ENCODE data around the gene EIF4G2. TPM values are rescaled to one million over a fixed set of nuclear protein-coding genes. Genes with fewer than 3 reads are reported as not detected.
A peak's percentile ranks its signal among the peaks of the same experiment; 100 is the strongest.
"Not testable (repeated sequence)": the region's sequence is repeated elsewhere in the genome, so short reads cannot be mapped to it uniquely, and the experiment has no call there.

EIF4G2 gene
- 812 and 943 TPM in 2 replicates for total RNA-seq (2014; rRNA removed; shearing (Covaris generic))

DNA sequence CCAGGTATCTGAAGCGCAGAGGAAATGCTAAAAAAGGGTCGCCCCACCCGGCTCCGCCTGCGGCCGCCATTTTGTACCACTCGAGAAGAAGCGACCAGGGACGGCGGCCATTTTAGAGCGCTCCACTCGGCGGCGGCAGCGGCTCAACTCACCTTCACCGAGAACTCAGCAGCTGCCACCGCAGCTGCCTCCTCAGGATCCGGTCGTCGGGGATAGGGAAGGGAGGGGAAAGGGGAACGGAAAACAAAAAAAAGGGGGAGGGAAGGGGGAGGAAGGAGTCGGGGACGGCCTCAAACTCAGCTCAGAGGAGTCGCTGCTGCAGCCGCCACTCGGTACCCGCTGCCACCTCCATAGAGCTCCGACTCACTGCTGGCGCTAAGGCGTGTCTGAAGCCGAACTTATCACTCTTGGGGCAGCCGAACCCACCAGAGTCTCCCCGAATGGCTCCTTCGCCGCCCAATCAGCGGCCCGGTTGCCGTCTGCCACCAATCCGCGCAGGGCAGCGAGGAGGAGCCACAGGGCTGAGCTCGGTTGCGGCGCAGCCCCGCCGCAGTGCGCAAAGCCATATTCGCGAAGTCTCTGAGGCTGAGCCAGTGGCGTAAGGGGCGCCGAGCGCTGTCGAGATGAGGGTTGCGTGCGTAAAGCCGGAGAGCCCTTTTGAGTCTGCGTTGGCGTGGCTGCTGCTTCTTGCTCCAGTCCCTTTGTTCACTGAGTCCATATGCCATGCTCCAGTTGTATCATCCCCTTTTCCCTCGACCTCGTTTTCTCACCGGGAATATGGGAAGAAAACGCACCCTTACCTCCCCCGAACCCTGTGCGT lies at the start of gene EIF4G2:
Gene EIF4G2, minus strand, starts transcription at position 374 of the 820 bp plus-strand sequence.
- DNase-seq (ENCODE audit: low read depth): peak; percentile 99

DNA sequence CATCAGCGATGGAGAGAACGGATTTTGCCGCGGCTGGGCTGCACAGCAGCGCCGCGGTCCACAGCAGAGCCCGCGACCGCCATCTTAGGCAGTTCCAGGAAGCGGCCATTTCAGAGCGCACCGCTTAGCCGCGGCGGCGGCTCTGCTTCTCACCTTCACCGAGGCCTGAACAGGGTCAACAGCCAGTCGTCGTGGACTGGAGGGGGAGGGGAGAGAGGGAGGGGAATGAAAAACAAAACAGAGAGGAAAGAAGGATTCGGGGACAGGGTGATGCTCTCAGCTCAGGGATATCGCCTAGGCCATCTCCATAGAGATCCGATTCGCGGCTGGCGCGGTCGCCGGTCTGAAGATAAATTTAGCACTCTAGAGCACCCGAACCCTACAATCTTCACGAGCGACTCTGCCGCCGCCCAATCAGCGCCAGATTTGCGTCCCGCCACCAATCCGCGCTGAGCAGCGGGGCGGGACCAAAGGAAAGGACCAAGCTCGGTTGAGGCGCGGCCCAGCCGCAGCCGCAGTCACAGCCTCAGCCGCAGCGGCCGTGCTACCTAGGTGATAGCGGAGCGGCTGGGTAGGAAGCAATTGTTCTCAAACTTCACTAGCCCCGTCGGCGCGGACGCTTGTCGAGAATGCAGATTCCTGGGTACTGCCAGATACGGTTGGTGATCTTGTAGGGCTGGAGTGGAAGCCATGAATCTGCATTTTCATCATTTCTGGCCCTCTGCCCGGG lies 49.1 kb upstream of the EIF4G2 start, which contains the start of gene ZBED5:
Gene ZBED5, minus strand, starts transcription at position 345 of the 730 bp plus-strand sequence. CDS start 3,108 bp downstream, outside the sequence.
- DNase-seq (ENCODE audit: low read depth): peak; percentile 98

DNA sequence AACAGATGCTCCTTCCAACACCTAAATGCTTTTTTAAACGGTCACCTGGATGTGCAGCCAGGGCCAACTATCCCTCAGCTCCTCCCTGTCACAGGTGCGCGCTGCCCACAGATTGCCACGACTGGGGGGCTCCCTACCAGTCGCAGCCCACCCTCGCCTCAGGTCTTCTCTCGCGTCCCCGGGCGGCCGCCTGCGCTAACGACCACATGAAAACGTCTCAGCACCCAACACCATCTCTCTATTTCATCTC lies 48.7 kb upstream of the EIF4G2 start:
- DNase-seq (ENCODE audit: low read depth): no peak

DNA sequence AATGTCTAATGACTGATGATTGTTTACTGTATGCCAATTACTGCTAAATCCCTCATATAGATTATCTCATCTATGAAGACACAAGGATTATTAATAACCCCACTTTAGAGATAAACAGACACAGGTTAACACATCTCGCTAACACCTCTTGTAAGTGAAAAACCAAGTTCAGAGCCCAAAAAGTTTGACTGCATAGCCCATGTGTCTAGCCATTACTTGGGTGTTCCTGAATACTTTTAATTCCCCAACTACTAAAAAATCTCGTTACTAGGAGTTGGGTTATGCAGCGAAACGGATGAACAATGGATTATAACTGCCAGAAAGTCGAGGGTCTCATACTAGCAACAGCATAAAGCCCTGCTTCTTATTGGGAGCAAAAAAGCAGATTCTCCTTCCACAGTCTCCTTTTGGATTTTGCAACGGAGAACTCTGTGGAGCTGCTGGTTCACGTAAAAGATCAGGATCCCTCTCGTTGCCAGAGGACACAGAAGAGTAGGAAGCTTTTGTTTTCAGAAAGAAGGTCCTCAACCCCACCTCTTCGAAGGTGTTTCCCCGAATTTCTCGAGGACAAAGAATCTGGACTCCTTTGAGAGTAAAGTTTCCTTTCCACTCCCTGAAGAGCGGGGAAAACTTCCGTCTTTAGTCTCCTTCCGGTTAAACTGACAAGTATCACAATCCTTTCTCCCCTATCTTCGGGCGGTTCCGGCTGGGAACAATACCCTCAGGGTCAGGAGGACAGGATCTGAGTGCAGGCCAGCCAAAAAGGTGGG lies 48.1 kb upstream of the EIF4G2 start:
- DNase-seq (ENCODE audit: low read depth): peak; percentile 54

DNA sequence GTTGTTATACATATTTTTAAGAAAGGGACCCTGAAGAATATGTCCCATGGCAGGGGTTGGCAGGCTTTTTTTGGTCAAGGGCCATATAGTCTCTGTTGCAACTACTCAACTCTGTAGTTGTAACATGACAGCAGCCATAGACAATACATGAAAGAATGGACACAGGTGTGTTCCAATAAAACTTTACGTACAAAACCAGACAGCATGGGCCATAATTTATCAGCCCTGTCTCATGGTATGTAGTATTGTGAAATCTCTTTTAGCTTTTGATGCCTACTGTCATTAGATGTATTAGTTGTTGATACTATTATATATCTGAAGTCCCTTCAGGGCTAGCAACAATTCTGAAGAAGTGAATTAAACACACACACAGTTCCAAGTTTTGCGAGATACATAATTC lies 46.6 kb upstream of the EIF4G2 start:
- DNase-seq (ENCODE audit: low read depth): no peak

DNA sequence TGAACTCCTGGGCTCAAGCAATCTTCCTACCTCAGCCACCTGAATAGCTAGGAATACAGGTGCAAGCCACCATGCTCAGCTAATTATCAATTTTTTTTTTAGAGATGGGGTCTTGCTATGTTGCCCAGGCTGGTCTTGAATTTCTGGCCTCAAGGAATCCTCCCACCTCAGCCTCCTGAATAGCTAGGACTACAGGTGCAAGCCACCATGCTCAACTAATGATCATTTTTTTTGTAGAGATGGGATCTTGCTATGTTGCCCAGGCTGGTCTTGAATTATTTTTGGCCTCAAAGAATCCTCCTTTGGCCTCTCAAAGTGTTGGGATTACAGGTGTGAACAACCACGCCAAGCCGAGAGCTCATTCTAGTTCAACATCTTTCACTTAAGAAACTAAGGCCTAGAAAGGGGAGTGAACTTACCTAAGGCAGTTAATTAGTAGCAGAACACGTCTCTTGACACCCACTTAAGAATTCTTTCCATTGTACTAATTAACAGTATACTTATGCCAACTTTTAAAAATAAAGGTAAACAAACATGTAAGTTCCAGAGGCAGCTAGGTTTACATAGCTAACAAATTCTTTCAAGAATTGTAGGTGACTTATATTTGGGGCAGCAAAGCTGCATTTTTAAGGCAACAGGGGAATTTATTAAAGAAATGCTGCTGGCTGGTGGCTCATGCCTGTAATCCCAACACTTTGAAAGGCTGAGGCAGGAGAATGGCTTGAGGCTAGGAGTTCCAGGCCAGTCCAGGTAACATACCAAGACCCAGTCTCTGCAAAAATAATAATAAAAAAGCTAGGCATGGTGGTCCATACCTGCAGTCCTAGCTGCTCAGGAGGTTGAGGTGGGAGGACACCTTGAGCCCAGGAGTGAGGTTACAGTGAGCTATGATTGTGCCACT lies 39.5 kb upstream of the EIF4G2 start:
- no peak for DNase-seq (ENCODE audit: low read depth)

DNA sequence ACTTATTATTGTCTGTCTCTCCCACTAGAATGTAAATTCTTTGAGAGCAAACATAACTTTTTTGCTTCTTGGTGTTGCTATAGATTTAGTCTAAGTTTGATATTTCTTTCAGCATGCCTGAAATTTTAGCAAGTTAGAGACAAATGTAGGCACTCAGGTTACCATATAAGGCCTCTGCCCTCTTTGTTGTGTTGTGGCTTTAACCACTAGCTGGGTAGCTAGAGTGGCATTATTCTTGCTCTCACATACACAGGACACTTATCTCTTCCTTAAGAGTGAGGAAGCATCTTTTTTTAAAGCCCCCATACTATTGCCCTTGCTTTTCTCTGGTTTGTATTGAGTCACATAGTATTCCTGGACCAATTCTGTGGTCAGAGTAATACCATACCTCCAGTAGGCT lies 37.9 kb upstream of the EIF4G2 start:
- DNase-seq (ENCODE audit: low read depth): no peak

DNA sequence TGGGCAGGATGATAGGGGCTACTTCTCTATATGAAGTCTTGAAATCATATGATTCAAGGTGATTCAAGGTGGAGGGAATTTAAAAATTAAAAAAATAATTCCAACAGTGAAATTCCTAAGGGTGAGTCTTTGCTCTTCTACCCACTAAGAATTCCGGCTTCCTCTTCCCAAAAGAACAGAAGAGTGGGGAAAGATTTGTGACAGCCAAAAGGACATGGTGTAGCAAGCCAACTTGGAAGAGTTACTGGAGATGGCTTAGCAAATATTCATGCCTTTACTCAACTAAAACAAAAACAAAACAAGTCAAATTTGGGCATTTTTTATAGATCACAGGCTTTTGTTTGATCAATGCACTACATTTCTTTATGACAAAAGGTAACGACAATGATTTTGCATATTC lies 36.9 kb upstream of the EIF4G2 start:
- no peak for DNase-seq (ENCODE audit: low read depth)

DNA sequence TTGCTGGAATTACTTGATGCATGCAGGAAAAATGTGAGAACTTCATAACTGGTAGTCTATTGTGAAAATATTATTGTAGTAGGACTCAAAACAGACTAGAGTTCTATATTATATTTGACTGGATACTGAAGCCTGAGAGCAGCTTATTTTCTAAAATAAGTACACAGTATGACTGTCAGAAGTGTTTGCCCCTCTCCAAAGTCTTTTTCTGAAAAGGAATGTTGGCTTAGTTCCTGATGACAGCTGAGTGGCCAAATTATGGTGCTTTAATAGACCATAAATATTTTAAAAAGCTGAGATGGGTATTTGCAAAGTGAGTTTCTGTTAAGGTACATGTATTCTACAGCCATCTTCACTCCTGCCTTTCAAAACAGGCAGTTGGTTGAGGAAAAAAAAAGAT lies 36.1 kb upstream of the EIF4G2 start:
- DNase-seq (ENCODE audit: low read depth): no peak

DNA sequence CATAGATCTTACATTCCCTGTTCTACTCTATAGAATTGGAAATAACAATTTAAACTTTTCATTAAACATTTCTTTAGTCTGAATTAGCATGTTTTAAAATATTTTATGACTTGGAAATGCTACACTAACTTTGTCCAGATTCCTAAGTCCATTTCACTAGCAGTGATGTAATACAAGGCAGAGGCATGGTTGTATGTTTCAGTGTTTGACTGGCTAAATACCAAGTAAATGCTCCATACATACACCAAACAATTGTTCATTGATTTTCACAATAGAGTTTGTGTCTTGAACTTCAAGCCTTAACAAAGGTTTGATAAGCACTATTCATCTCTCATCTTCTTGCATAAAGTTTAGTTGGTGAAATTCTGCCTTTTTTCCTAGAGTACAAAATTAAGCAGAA lies 35.6 kb upstream of the EIF4G2 start:
- DNase-seq (ENCODE audit: low read depth): no peak

DNA sequence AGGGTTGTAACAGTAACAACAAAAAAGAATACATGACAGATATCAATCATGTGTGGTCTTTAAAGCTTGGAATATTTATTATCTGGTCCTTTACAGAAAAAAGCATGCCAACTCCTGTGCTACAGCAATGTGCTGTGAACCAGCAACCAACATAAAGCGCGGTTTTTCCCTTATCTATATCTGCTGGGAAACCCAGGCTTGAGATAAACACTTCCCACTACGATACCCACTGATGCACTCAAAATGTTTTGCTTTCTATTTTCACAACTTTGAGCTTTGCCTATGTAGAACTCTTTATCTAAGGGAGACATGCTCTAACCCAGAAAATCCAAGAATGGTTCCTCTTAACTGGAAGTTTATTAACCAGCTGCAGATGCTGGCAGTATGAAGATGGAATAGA lies 30.2 kb upstream of the EIF4G2 start:
- no peak for DNase-seq (ENCODE audit: low read depth)

DNA sequence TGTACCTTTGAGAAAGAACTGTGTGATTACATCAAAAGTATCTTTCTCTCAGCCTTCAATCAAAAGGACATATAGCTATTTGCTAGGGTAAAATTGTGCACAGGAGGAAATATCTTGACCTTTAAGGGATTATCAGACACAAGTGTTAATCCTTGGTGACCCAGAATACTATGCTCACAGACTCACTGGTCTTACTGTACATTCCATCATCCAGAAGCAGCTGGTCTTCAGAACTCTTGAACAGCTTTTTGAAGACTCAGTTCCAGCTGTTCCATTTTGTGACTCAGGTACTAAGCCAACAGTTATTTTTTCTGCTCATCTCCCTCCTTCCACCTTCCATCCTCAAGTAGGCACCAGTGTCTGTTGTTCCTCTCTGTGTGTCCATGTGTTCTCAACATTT lies 29.4 kb upstream of the EIF4G2 start:
- no peak for DNase-seq (ENCODE audit: low read depth)

DNA sequence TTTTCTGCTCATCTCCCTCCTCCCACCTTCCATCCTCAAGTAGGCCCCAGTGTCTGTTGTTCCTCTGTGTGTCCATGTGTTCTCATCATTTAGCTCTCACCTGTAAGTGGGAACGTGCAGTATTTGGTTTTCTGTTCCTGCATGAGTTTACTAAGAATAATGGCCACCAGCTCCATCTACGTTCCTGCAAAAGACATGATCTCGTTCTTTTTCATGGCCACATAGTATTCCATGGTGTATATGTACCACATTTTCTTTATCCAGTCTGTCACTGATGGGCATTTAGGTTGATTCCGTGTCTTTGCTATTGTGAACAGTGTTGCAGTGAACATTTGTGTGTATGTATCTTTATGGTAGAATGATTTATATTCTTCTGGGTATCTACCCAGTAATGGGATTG lies 28.2 kb upstream of the EIF4G2 start:
- not testable (repeated sequence) for DNase-seq (ENCODE audit: low read depth)

DNA sequence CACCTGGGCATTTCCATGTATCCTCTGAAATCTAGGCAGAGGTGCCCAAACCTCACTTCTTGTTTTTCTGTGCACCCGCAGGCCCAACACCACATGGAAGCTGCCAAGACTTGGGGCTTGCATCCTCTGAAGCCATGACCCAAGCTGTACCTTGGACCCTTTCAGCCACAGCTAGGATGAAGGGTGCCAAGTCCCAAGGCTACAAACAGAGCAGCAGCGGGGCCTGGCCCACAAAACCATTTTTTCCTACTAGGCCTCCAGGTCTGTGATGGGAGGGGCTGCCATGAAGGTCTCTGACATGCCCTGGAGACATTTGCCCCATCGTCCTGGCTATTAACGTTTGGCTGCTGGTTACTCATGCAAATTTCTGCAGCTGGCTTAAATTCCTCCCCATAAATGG lies 20.4 kb upstream of the EIF4G2 start:
- DNase-seq (ENCODE audit: low read depth): no peak

DNA sequence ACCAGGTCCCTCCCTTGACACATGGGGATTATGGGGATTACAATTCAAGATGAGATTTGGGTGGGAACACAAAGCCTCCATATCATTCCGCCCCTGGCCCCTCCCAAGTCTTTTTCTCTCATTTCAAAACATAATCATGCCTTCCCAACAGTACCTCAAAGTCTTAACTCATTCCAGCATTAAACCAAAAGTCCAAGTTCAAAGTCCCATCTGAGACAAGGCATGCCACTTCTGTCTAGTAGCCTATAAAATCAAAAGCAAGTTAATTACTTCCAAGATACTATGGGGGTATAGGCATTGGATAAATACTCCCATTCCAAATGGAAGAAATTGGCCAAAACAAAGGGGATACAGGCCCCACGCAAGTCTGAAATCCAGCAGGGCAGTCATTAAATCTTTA lies 19.7 kb upstream of the EIF4G2 start:
- DNase-seq (ENCODE audit: low read depth): no peak

DNA sequence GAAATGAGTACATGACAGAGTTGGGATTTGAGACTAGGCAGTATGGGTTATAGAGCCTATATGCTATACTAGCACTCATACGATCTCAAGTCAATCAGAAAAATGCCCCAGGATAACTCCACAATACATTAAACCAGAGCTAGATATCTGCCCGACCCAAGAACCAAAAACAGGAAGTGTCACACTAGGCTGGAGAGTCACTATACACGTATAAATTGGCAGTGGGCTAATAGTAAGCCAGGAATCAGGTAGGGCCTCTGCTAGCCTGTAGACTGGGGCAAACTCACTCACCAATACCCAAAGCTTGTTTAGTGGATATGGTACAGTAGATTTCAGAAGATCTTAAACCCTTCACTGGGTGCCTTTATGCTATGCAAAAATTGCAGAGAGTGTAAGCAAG lies 16.2 kb upstream of the EIF4G2 start:
- no peak for DNase-seq (ENCODE audit: low read depth)

DNA sequence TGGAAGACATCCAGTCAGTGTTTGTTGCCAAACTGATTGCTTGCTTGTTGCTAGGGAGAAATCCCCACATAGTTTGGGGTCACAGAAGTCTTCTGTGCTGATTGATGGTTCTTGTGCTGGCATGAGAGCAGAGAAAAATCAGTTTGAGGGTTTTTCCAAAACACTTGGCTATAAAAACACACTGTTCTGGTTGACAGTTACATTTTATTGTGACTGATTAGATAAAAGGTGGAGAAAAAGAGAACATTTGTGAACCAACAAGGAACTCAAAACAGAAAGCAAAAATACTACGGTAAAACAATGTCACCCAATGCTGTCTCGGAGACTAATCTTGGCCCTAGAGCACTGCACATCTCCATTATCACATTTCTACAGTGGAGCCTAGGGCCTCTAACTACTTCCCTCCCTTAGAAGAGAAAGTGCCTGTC lies 14.4 kb upstream of the EIF4G2 start:
- DNase-seq (ENCODE audit: low read depth): no peak

DNA sequence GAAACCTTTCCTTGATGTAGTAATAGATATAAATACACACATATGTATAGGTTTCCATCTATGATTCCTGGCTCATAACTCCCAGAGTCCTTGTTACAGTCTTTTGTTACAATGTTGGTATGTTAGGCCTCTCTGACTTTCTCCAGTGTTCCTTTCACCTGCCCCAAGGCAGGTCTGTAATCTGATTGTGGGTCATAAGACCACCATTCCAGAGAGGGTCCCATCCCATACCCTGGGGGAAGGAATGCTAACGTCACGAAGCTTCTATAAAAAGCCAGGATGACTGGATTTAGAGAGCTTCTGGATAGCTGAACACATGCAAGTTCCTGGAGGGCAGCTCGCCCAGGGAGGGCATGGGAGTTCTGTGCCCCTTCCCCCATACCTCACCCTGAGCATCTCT lies 13.8 kb upstream of the EIF4G2 start:
- DNase-seq (ENCODE audit: low read depth): not testable (repeated sequence)

DNA sequence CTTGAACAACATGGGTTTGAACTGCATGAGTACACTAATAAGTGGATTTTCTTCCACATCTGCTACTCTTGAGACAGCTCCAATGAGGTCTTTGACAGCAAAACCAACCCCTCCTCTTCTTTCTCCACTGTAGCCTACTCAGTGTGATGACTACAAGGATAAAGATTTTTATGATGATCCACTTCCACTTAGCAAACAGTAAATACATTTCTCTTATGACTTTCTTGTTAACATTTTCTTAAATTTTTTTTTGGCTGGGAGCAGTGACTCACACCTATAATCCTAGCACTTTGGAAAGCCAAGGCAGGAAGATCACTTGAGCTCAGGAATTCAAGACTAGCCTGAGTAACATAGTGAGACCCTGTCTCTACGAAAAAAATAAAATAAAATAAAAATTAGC lies 9.9 kb upstream of the EIF4G2 start:
- DNase-seq (ENCODE audit: low read depth): peak; percentile 49

DNA sequence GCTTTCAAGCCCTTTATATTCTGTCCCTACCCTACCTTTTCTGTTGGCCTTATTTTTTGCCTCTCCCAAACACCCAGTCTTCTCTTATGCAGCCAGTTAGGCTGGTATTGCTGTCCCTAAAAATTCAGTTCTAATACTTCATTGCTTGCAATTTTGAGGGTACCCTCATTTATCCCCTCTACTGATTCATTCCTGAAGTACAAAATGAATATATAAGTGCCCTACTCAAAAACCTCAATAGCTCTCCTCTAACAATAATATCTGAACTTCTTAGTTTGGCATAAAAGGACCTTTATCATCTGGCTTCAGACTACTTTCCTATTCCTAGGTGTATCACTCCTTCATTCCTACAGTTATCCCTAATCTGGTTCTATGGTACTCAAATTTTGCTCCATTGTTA lies 5.2 kb upstream of the EIF4G2 start:
- no peak for DNase-seq (ENCODE audit: low read depth)

DNA sequence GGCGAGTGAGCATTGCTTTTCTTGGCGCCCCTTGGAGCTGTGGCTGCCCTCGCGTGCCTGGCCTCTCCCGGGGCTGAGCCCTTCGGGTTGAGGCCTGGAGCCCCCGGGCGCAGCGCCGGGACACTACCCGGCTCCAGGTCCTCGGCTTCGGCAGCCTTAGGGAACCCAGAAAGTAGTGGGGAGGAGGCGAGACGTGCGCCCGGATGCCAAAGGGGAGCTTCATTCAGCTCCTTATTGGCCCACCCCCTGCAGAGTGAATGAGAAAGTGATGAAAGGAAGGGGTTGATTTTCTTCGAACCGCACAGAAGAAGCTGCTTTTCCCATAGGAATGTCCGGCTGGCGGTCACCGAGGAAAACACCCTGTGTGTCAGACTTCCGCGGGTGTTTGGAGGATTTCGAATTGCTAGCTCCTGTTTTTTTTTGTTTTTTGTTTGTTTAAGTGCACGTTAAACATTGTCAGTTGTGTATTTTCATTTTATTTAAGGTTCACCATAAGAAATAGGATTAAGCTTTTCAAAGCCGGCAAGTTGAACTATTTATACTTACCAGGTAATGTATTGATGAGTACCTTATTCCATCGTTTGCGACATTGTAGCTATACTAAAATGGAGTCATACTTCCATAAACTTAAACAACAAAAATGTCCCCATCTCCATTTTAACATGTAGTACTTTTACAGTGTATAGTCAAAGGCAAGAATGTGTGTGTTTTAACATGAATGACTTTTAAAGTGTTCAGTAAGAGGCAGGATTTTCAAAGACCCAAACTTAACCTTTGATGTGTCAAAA lies 841 bp upstream of the EIF4G2 start:
- DNase-seq (ENCODE audit: low read depth): peak; percentile 88

Data from Daoy (cell line).